HEK293T (cell line): ENCODE measurements around the gene PARM1.

Source experiments
- CTCF ChIA-PET: fragments of 350-600 bp; formaldehyde crosslinking; extraction: SDS; loops from one replicate; lab custom pipeline; 2021; ENCODE audit warnings: antibody characterized with exemption, inconsistent platforms; lab: Yijun Ruan, JAX
- POLR2A ChIA-PET: fragments of 350-600 bp; formaldehyde crosslinking; extraction: SDS; loops from one replicate; lab custom pipeline; 2020; ENCODE audit warnings: antibody characterized with exemption, inconsistent platforms; lab: Yijun Ruan, JAX
- DNase-seq: peaks from one replicate; pipeline ENCODE4 v3.0.0; 2012; ENCODE audit warnings: mixed read lengths; ENCODE audit errors: extremely low spot score
- ARNT ChIP-seq: fragments of 450-650 bp; IDR thresholded peaks from 2 replicates; pipeline ENCODE4 v1.6.1; 2017; ENCODE audit warnings: mild to moderate bottlenecking
- BHLHE40 ChIP-seq: fragments of 450-650 bp; IDR thresholded peaks from 2 replicates; pipeline ENCODE4 v1.6.1; 2016; ENCODE audit warnings: mild to moderate bottlenecking, moderate library complexity, borderline replicate concordance
- CTBP1 ChIP-seq: fragments of 450-650 bp; IDR thresholded peaks from 2 replicates; pipeline ENCODE4 v1.6.1; 2016; ENCODE audit warnings: borderline replicate concordance
- ELF4 ChIP-seq: fragments of 450-650 bp; IDR thresholded peaks from 2 replicates; pipeline ENCODE4 v1.6.1; 2017; ENCODE audit warnings: antibody characterized with exemption
- FOXA1 ChIP-seq: fragments of 450-650 bp; IDR thresholded peaks from 2 replicates; pipeline ENCODE4 v1.6.1; 2016; ENCODE audit warnings: mild to moderate bottlenecking
- FOXK2 ChIP-seq: fragments of 450-650 bp; IDR thresholded peaks from 2 replicates; pipeline ENCODE4 v1.6.1; 2016; ENCODE audit warnings: mild to moderate bottlenecking
- FOXM1 ChIP-seq: fragments of 450-650 bp; IDR thresholded peaks from 2 replicates; pipeline ENCODE4 v1.6.1; 2017; ENCODE audit warnings: mild to moderate bottlenecking, borderline replicate concordance
- HDGF ChIP-seq: fragments of 450-650 bp; IDR thresholded peaks from 2 replicates; pipeline ENCODE4 v1.6.1; 2017; ENCODE audit warnings: antibody characterized with exemption, borderline replicate concordance
- L3MBTL2 ChIP-seq: fragments of 450-650 bp; conservative IDR thresholded peaks from 2 replicates; pipeline ENCODE4 v1.6.1; 2016; ENCODE audit warnings: mild to moderate bottlenecking
- LEF1 ChIP-seq: fragments of 450-650 bp; IDR thresholded peaks from 2 replicates; pipeline ENCODE4 v1.6.1; 2017; ENCODE audit warnings: mild to moderate bottlenecking, borderline replicate concordance
- NFRKB ChIP-seq: fragments of 450-650 bp; IDR thresholded peaks from 2 replicates; pipeline ENCODE4 v1.6.1; 2016; ENCODE audit warnings: mild to moderate bottlenecking, moderate library complexity
- SP1 ChIP-seq: fragments of 450-650 bp; IDR thresholded peaks from 2 replicates; pipeline ENCODE4 v1.6.1; 2017
- SUZ12 ChIP-seq: fragments of 450-650 bp; IDR thresholded peaks from 2 replicates; pipeline ENCODE4 v1.6.1; 2016; ENCODE audit warnings: mild to moderate bottlenecking
- TARDBP ChIP-seq: fragments of 450-650 bp; IDR thresholded peaks from 2 replicates; pipeline ENCODE4 v1.6.1; 2016
- ZNF384 ChIP-seq: fragments of 450-650 bp; IDR thresholded peaks from 2 replicates; pipeline ENCODE4 v1.6.1; 2016
- TF ChIP-seq, protein P1 (sequence below): fragments of 450-650 bp; IDR thresholded peaks from 2 replicates; pipeline ENCODE4 v1.6.1; 2016

PARM1 gene

DNA sequence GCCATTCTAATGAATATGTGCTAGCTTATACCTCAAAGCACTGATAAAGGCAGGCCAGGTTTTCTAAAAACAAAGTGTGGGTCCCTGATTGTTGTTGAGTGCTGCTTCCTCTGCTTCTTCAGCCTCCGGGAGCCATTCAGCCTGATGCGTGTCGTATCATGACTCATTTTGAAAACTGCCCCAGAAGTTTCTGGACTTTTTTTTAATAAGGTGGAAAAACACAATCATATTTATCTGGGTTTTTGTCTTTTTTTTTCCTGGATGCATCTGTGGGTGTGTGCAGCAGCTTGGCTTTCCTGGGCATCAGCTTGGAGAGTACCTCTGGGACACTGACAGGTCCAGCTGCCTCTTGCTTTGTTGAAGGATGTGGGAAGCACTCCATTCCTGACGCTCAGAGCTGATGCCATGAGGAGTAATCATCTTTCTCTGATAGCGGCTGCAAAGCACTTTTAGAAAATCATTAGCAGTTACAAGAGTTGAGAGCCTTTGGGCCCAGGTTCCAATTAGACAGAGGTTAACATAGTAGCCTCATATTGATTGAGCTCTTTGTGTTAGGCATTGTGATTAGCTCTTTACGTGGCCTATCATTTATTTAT, 66.9 kb downstream of the PARM1 start:
- ChIA-PET POLR2A (no interaction called here), CTCF (no interaction called here)
- no peak for DNase-seq
- TF ChIP-seq ARNT, result no peak
- no peak for TF ChIP-seq FOXM1
- no peak for TF ChIP-seq TARDBP
- TF ChIP-seq FOXK2, result no peak
- no peak for TF ChIP-seq FOXA1
- no peak for TF ChIP-seq CTBP1
- no peak for TF ChIP-seq HDGF
- TF ChIP-seq, protein P1, sequence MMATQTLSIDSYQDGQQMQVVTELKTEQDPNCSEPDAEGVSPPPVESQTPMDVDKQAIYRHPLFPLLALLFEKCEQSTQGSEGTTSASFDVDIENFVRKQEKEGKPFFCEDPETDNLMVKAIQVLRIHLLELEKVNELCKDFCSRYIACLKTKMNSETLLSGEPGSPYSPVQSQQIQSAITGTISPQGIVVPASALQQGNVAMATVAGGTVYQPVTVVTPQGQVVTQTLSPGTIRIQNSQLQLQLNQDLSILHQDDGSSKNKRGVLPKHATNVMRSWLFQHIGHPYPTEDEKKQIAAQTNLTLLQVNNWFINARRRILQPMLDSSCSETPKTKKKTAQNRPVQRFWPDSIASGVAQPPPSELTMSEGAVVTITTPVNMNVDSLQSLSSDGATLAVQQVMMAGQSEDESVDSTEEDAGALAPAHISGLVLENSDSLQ, result no peak
- no peak for TF ChIP-seq LEF1
- TF ChIP-seq ELF4, result no peak
- TF ChIP-seq L3MBTL2, result no peak
- no peak for TF ChIP-seq SUZ12
- TF ChIP-seq ZNF384, result no peak
- no peak for TF ChIP-seq NFRKB

DNA sequence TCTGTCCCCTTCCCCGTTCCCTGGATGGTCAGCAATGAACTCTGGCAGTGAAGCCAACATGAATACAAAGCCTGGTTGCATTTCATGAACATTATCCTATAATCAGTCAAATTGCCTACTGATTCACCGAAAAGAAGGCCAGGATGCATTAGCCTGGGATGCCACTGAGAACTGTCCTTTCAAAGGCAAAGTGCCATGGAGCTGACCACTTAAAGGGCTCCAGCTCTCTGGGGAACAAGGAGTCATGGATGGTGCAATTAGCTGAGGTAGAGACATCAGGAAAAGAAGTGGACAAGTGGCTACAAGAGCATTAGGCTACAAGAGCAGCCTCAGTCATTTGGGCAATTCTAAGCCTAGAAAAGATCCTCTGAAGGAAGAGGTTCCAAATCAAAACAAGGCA, 69.0 kb downstream of the PARM1 start:
- DNase-seq, result no peak
- CTCF ChIA-PET, result no interaction called here
- TF ChIP-seq FOXM1 (no peak), SP1 (no peak), ZNF384 (no peak), ARNT (no peak), LEF1 (no peak), CTBP1 (no peak), FOXA1 (no peak), TARDBP (no peak), NFRKB (no peak), HDGF (no peak), L3MBTL2 (no peak), FOXK2 (no peak), ELF4 (no peak), SUZ12 (no peak), BHLHE40 (no peak)
- TF ChIP-seq, protein P1, result no peak
- POLR2A ChIA-PET, result no interaction called here

DNA sequence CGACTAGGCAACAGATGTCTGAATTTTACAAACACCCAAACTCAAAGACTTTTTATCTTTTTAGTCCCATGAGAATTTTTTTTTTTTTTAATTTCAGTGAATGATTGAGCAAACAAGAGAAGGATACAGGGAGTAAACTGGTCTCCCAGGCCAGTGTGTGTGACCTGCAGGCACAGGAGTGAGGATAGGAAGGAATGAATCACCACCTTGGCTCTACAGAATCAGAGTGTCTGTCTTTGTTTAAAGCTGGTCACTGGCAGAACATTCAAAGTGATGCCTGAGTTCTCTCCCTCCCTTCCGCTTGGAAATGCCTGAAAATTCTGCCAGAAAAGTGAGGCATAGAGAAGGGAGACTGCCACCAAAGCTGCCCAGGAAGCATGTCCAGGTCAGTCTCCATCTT, 69.5 kb downstream of the PARM1 start:
- CTCF ChIA-PET, result no interaction called here
- TF ChIP-seq, protein P1, result no peak
- TF ChIP-seq ZNF384 (no peak), ELF4 (no peak), FOXK2 (no peak)
- DNase-seq, result no peak
- POLR2A ChIA-PET, result no interaction called here

DNA sequence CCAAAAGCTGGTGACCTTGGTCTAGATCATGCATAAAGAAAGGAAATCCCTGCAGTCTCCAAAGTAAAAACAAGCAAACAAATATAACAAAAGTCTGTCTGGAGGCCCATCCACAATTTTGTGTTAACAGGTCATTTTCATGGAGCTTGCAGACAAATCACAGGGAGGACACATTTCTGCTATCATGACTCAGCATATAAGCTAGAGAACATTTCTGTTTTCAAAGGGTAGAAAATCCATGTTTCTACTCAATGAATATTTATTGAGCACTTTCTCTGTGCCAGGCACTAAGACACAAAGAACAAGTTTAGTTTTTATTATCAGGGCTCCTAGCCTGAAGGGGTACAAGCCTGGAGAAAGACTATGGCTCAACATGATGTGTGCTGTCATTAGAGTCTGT, 71.1 kb downstream of the PARM1 start:
- ChIA-PET POLR2A (no interaction called here), CTCF (no interaction called here)
- TF ChIP-seq FOXK2 (no peak), L3MBTL2 (no peak), ZNF384 (no peak), ARNT (no peak), SUZ12 (no peak), TARDBP (no peak), FOXA1 (no peak), BHLHE40 (no peak), SP1 (no peak), HDGF (no peak)
- TF ChIP-seq, protein P1, result no peak
- no peak for DNase-seq

DNA sequence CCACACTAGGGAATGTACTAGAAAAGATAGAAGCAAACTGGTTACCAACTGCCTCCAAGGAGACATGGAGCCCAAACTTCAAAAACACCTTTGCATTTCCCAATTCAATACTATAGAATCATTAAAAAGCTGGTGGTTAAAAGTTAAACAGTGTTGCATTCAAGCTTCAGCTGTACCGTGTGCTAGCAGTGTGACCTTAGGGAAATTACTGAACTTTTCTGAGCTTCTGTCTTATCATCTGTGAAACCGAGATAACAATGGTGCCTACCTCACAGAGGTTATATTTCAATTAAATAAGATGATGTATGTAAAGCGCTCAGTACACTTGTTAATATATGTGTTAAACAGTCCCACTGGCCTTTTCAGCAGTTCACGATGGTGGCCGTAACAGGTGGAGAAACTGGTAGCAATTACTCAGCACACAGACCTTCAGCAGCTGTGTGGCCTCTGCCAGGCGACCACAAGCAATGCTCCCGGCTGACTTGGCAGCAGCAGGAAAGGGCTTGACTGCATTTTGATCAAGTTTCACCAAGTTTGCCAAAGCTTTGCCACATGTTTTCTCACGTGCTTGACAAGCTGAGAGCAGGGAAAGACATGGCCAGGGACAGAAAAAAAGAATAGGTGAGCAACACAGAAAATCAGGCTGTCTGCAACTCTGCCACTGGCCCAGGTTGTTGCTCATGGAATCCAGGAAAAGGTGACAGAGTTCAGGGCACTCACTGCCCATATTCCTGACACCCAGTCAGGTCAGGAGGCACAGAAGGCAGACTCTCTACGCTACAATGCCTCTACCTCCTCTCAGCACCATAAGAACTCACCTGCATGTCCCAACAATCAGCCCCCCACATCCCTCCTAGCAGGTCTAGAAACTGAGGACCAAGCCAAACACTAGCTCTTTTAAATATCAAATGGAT, 72.1 kb downstream of the PARM1 start:
- CTCF ChIA-PET, result no interaction called here
- POLR2A ChIA-PET, result no interaction called here
- TF ChIP-seq NFRKB (no peak), LEF1 (no peak), TARDBP (no peak), HDGF (no peak), L3MBTL2 (no peak), SUZ12 (no peak), ARNT (no peak), CTBP1 (no peak), BHLHE40 (no peak), FOXK2 (no peak), FOXM1 (no peak), SP1 (no peak)
- TF ChIP-seq, protein P1, result no peak
- no peak for DNase-seq
